CD4-positive, alpha-beta T cell treated with Interleukin-12 subunit alpha and Interleukin-12 subunit beta, for 1 hour (primary cell): Measurements from ENCODE around the gene UNC5C.

Experiments
- DNase-seq: peaks from one replicate; pipeline ENCODE4 v3.0.0-alpha.2; 2020

Gene UNC5C

DNA sequence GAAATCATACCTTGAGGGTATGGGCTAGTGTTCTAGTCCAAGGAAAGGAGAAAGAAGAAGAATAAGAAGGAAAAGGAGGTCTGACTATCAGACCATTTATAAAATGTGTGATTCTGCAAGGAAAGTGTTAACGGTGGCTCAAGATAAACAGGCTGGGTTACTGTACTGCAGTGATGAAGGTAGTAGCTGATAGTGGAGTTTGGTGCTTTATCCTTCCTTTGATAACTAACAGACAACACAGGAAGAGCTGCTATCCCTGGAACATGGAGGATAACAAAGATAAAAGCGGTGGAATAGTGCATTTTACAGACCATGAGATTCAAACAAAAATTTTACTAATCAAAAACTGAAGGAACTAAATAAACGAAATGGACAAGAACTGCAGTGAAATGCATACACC is 2.6 kb downstream of the UNC5C start:
- DNase-seq, result no peak

DNA sequence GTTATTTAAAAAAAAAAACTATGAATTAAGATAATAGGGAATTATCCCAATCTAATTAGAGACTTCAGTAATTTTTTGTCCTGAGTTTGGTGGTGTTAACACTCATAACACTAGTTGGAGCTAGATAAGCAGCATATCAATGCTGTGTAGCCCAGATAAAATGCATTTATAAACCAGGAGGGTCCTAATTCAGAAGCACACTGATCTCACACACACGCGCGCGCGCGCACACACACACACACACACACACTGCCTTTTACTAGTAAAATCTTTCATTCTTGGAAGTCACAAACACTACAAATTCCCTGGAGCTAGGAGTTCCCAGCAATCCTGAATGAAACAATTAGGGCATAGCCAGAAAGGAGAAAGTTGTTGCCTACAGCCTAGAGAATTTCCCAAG is 3.2 kb downstream of the UNC5C start:
- no peak for DNase-seq

DNA sequence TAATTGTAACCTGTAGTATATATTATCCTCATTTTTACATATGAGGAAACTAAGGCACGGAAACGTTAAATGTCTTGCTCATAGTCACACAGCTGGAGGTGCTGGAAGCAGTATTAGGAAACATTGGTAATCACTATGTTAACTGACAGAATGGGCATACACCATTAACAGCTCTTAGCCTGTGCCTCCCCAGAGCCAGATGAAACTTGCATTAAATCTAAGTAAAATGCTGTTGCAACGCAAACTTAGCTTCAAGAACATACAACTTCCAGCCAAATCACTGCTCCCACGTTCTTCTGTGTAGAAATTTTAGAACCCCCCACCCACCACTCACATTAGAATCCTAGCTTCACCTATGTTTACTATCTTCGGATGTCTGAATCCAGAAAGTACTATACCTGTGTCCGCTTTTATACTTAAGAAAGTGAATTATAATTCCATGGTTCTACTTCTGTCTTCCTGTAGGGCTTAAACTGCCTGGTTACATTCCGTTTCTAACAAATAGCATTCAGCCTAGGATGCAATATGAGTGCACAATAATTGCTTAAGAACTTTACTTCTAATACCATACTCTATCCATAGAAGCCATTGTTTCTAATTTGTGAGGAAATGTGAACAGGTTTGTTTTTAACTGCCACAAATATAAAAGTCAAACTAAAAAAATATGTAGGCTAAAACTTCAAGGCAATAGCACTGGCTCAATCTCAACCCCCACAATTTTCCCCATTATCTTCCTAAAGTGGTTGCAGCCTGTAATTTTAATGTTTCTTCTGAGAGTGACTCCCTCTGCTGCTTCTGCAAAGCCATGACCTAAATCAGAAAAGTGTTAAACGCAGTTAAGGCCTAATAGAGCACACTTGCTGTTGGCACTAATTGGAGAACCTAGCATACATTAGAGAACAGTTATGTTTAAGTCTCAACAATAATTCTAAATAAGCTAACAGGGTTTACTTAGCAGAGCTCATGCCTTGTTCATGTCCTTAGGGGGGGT is 4.4 kb downstream of the UNC5C start:
- no peak for DNase-seq

DNA sequence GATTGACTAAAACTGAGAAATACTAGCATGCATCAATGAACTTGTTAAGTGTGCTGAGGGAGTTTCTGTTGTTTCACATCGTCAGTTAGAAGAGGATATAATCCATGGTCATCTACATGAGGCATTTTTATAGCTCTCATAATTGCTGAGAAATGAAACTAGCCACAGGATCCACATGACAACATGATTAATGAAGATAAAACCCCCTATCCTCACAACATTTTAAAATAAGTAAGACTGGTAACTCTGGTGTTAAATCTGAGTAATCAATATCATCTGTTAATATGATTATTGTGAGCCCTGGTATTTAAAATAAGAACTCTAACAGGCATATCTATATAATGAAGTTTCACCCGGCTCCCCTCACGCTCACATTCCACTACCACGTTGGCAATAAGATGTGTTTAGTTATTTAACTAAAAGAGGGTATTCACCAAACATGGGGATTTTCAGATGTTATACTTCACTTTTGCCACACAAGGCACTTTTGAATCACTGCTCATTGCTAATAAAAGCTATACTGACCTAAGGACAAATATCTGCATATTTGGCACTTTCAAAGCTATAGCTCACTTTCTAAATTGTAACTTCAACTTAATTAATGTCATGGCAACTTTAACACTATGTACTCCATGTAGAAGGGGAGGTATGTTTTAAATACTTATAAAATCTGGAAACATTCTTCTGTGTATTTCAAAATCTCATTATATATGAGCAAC is 6.7 kb downstream of the UNC5C start:
- no peak for DNase-seq

DNA sequence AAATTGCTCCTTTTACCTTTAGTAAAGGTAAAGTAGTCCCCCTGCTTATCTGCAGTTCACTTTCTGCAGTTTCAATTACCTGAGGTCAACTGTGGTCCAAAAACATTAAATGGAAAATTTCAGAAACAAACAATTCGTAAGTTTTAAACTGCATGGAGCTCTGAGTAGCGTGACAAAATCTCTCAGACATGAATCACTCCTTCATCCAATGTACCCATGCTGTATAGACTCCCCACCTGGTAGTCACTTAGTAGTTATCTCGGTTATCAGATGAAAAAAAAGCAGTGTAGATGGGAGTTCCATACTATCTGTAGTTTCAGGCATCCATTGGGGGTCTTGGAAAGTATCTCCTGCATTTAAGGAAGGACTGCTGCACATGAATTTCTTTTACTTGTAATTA is 7.7 kb downstream of the UNC5C start:
- DNase-seq, result no peak

DNA sequence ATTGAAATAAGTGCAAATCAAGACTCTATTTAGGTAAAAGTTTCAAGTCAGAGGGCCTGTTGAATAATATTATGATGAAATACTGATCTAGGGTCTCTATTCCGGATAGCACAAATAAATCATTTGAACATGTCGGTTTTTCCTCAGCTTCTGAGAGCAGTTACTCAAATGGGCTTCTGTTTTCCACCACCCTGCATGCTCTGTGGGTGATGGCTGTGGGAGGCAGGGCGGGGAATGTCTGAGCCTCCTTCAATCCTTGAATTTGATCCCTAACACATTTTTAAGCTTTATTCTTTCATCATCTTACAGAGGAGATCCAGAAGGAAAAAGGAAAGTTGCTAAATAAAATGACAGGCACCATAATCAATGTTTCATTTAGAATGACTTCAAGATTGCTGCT is 8.5 kb downstream of the UNC5C start:
- DNase-seq, result no peak

DNA sequence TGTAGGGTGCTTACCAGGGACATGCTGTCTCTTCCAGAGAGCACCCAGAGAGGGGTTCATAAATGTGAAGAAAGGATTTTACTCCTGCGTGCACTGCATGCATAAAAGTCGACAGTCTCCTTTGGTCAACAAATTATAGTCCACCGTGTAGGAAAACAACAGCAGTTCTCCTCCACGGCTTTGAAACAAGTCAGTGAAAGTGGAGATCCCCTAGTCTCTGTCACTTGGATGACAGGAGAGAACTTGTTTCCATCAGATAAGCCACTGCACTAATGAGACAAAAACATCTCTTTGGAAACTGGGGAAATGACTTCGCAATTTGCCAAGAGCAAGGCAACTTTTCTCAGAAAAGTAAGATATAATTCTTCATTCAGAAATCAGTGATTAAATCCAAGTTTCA is 9.7 kb downstream of the UNC5C start:
- no peak for DNase-seq

DNA sequence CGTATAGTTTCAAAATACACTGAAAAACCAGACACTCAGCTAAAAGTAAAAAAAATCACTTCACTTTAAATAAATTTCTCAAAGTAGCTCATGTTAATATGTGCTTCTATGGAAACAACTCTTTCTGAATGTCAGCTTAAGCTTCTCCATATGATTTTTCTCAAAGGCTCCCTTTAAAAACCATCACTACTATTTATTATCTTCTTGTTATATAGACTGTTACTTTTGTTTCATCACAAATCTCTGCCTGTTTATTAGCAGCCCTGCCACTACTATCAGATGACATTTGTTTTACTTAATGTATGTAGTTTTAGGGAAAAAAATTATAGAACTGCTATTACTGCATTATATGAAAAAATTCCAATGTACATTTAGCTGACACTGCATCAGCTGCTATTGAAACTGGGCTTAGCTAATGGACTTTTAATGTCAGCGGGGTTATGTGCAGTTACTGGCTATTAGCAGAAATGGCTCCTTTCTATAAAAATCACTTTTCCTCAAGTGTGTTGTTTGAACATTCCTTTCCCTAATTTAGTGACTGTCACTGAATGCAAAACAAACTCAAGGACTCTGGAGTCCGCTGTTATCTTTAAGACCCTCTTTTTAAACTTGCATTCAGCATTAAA is 10.8 kb downstream of the UNC5C start:
- DNase-seq, result no peak

DNA sequence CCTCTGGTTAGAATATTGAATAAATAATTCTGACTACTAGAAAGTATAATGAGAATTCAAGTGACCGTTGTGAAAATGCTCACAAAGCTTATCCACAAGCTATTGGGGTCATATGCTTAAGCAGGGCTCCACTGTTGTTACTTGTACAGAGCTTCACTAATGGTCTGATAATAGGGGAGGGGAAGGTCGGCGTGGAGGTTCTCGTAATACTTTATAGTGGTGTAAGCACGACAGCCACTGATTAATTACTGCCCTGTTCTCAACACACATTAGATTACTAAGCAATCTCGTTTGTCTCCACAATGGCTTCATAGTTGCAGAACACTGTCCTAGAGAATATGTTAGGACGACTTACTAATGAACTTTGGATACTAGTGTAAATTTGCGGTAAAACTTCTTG is 11.6 kb downstream of the UNC5C start:
- DNase-seq, result no peak

DNA sequence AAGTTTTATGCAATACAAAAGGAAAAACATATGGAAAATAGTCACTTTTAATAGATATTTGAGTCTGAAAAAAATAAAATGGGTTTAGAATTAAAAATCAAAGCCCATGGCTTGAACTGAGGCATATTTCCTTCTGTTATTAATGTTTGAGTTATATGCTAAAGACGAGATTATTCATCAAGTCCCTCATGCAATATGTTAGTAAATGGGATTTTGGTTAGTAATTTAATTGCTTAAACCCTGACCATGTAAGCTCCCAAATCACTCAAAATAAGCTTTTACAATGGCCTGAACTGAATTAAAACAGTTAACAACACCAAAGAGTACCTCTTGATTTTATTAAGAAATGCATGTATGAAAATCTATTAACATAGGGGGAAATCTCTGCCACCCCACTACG is 12.1 kb downstream of the UNC5C start:
- no peak for DNase-seq

DNA sequence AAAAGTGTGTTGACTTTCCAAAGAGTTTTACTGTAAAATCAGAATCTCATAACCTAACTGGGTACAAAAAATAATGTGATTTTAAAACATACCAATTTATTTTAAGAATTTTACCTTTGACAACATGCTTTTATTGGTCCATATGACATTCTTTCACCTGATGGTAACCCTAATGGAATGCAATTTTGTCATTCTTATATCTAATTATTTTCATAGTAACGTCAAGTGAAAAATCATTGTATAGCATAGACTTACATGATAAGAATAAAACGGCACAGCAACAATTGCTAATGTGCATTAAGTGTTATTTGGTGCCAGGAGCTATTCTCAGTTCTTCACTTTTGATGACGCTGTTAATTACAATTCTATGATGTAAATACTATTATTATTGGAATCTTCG is 13.6 kb downstream of the UNC5C start:
- no peak for DNase-seq

DNA sequence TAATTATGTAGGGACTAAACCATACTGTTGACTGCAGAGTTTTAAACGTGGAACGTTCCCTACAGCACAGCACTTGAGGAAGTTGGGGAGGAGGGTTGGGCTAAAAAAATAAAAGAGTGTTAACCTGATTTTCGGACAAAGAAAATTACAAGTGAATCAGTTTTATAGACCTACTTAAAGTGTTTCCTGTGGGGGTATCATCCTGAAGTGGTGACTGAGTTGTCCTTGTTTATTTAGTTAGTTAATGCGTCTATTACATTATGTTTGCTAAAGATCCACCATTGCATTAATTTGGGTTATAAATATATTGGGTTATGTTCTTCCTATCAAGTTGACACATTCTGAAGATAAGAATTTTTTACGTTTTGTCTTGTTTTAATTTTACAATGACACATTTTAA is 14.7 kb downstream of the UNC5C start:
- DNase-seq, result no peak

DNA sequence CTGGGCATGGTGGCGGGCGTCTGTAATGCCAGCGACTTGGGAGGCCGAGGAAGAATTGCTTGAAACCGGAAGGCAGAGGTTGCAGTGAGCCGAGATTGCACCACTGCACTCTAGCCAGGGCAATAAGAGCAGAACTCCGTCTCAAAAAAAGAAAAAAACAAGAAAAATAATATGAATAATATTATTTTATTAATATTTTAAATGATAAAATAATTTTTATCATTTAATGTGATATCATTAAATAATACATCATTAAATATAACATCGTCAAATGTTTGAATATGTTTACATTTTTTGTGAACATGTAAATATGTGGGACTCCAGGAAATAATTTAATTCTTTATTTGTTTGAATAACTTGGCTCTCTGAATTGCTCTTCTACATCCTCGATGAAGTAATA is 15.5 kb downstream of the UNC5C start:
- DNase-seq, result no peak

DNA sequence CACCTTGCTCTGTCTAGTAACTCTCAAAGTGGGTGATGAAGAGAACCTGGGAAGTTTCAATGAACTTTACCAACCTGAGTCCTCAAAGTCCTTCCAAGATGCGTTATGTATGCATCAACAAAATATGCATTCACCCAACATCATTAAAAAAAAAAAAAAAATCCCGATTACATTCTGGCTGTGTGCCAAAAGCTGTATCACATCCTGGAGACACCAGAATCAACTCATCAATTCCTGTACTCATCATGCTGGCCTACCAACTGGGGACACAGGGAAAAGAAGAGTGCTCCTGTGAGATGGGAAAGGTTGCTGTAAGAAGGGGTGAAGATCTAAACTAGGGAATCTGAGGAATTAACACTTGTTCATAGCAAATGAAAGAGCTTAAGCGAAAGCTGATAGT is 16.5 kb downstream of the UNC5C start:
- no peak for DNase-seq

DNA sequence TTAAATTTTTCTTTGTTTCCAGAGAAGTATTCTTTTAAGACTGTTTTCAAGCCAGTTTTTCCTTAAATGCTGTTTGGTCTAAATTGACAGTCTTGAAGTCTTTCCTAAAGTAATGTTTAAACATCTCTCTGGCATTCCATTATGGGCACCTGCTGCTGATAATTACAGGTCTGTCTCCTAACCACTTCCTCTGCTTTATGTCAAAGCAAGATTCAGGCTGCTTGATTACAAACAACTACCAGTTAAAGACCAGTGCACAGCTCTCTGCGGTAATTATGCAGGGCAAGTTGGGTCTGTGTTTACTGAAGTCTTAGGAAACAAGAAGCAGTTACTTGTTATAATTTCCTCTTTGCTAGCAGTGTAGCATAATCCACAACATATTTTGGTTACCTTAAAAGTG is 17.6 kb downstream of the UNC5C start:
- DNase-seq, result no peak

DNA sequence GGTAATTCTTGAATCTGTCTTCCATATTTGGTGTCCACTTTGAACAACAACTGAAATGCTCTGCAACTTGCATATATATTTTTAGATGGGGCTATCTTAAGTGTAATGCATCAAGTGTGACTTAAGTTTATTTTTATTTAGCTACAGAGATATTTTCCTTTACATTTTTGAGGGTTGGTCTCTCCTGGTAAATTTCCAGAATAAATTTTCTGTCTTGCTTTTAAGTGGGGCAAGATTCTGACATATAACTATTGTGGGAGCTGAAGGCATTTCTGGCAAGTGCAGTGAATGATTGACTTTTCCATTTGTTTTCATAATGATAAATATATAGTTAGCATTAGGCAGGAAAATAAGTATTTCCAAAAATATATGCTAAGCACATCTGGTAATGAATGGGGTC is 18.8 kb downstream of the UNC5C start:
- DNase-seq, result no peak

DNA sequence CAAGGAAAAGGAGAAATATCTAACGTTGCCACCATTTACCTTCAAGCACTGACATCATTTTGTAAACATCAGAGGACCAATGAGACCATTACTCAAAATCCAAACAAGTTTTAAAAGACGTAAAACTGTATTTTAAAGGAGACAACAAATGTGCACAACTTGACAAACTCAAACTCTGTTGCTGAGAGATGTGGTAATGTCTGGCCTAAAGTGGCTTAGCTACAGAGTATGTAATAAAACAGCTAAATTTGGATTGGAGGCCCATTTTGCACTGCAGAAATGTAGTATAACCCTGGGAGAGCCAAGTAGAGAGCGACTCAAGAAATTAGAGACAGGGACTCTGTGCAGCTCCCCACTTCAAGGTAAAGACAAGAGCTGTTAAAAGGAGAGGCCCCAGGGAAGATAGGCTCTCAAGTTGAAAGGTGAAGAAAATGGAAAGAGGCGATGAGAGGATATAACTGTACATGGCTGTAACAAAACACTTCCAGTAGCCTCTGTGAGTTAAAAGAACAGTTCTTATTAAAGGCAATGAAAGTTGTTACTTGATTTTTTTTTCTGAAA is 20.3 kb downstream of the UNC5C start:
- no peak for DNase-seq

DNA sequence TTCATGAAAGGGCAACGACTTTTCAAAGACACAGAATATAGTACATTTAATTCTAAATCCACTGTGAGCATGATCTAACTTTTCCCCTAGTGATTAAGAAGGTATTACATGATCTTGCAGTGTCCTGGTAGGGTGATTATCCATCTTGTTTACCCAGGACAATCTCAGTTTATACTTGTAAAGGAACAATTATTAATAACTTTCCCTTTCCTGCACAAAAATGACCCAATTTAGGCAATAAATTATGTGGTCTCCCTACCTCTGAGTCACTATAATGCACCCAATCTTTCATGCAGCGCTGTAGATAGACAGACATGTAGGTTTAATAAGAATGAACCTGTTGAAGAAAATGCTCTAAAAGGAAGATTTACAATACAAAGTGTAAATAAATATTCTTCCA is 22.7 kb downstream of the UNC5C start:
- no peak for DNase-seq

DNA sequence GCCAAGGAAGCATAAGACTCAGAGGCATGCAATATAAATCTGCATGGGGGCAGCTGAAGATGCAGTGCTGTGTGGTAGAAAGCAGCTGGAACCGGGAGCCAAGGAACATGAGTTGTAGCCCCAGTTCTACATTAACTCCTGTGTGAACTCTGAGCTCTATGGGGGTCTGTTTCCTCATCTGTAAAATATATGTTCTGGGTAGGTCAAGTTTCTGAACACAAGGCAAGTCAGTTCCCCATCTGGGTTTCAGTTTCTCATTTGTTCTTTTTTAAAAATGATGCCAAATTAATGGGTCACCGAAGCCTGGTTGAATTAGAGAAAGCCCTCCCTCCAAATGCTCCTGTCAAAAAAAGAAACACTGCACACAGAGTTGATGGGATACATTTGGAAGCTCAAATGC is 24.0 kb downstream of the UNC5C start:
- DNase-seq, result no peak

DNA sequence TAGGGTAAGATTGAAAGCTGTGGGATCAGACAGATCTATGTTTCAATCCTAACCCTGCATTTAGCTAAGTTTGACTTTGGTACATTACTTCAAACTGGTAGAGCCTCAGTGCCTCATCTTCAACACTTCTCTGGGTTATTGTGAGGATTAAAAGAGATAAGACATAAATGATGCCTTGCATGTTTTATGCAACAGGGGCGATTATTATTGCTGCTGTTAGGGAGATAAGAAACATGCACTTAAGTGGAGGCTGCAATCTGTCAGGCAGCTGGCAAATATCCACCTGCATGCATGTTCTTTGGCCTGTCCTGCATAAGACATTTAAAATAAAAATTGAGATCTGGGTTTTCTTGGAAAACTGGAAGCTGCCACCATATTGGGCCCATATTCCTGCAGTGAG is 24.6 kb downstream of the UNC5C start:
- no peak for DNase-seq

DNA sequence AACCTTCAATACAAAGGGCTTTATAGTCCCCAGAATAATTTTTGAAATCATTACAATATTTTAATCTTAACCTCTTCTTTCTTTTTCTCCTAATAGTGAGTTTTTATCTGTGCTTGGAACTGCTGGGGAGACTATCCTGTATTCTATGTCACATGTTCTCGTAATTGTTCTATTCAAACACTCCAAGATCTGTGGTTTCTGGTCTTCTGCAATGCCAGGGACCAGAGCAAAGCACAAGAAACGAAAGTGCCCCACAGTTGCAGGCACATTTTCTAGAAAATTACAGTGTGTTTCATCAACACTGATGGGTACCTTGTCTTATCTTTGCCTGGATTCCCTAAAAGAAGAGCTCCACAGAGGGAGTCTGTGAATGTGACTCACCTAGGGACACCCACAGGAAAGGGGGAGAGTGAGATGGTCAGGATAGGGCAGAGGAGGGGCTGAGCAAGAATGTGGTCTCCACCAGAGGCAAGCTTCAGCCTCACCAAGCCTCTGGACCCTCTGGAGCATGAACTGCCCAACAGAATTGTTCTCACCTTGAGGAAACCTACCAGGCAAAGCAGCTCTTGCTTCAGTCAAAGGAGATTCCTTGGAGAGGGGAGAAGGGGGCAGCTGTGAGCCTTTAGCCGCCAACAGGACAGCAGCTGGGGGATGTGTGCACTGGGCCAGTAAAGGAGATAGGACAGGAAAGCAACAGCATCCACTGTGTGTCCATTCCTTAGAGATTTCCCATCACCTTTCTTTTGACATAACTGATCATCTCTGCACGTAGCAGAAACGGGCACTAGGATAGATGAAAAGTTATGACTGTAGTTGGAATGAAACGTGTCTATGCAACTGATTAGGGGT is 25.9 kb downstream of the UNC5C start:
- DNase-seq, result no peak

DNA sequence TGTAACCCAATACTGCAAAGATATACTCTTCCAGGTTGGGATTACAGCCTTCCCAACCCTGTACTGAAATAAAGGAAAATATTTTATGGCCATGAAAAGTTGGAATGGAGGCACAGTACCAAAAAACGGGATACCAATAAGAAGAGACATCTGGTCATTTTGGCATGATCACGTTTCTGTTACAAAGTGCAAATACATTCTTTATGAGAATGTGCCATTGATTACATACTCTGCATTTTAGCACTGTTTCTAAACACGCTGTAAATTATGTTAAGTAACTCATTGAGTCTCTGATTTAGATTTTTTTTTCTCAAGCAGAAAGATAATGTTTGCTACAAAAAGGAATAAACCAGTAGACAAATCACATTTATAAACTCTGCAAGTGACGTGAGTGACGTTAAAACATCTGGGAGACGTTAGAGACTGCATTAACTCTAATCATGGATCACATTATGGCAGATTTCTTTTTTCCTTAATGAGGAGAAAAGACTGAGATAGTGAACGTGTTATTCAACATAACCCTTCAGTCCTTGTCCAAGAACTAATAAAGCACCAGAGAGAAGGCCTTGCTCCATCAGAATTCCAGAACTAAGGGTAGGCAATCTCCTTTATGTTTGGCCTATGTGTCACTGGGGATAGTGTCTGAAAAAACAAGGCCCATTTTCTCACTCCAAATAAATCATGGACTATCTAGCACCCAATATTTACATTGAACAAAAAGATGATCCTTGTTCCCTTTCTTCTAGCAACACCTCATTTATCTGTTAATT is 31.0 kb downstream of the UNC5C start:
- no peak for DNase-seq
